ENCODE results near the gene GTF2H3.

GTF2H3 gene

DNA sequence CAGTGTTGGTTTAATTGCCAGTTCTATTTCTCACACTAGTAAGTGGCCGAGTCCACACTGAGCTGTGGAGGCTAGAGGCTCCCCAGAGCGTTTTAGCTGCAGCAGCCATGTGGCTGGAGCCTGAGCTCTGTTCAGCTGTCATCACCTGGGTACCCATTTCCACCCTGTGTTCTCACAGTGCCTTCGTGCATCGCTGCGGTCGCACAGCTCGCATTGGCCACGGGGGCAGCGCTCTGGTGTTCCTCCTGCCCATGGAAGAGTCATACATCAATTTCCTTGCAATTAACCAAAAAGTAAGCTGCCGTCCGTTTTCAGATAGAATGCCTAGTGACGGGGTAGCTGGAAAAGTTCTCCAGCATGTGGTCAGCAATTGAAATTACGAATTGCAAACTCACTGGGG lies 16.0 kb upstream of the GTF2H3 start:
- H3K27ac Mint-ChIP-seq = no peak overlapping the region
- H3K36me3 Mint-ChIP-seq = peaks cover 18% of the 10 kb centered on the region
- H3K4me1 Mint-ChIP-seq = peaks cover 5% of the 10 kb centered on the region
- no peaks in the 10 kb centered on the region for H3K27me3 Mint-ChIP-seq
- no peaks in the 10 kb centered on the region for H3K9me3 Mint-ChIP-seq
- no peak overlapping the region for H3K4me3 Mint-ChIP-seq

- Mint-ChIP-seq H3K27me3 (no peaks in the 10 kb centered on the region), H3K27ac (peak overlapping the region; percentile 1), H3K36me3 (peaks cover 15% of the 10 kb centered on the region), H3K4me1 (peaks cover 5% of the 10 kb centered on the region), H3K9me3 (no peaks in the 10 kb centered on the region), H3K4me3 (no peak overlapping the region)
Measured at GRCh38 chr12:123621101-123621500, 12.5 kb upstream of the GTF2H3 start.

- no peaks in the 10 kb centered on the region for H3K9me3 Mint-ChIP-seq
- peaks cover 18% of the 10 kb centered on the region for H3K36me3 Mint-ChIP-seq
- H3K4me1 Mint-ChIP-seq = peaks cover 5% of the 10 kb centered on the region
- H3K27ac Mint-ChIP-seq = peak overlapping the region; percentile 62
- no peak overlapping the region for H3K4me3 Mint-ChIP-seq
- H3K27me3 Mint-ChIP-seq = no peaks in the 10 kb centered on the region
Measured at GRCh38 chr12:123621619-123622530, 11.8 kb upstream of the GTF2H3 start.

DNA sequence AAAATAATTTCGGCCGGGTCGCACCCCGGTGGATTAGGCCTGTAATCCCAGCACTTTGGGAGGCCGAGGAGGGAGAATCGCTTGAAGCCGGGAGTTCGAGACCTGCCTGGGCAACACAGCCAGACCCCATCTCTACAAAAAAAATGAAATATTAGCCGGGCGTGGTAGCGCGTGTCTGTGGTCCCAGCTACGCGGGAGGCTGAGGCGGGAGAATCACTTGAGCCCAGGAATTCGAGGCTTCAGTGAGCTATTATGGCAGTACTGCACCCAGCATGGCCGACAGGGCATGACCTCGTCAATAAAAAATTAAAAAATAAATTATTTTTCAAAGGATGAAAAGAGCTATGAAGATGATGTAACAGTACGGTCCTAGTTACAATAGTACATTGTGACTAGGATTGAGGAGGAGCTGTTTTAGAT lies 523 bp downstream of the GTF2H3 start:
- H3K27me3 Mint-ChIP-seq = no peaks in the 10 kb centered on the region
- H3K4me1 Mint-ChIP-seq = peaks cover 39% of the 10 kb centered on the region
- no peaks in the 10 kb centered on the region for H3K9me3 Mint-ChIP-seq
- peaks cover 13% of the 10 kb centered on the region for H3K36me3 Mint-ChIP-seq
- peak overlapping the region; percentile 99 for H3K27ac Mint-ChIP-seq
- H3K4me3 Mint-ChIP-seq = peak overlapping the region; percentile 98

GRCh38 chr12:123643911-123644310 lies 10.3 kb downstream of the GTF2H3 start:
- H3K36me3 Mint-ChIP-seq = peaks cover 6% of the 10 kb centered on the region

GRCh38 chr12:123645380-123645779 lies 11.8 kb downstream of the GTF2H3 start:
- no peaks in the 10 kb centered on the region for H3K9me3 Mint-ChIP-seq
- H3K4me1 Mint-ChIP-seq = no peaks in the 10 kb centered on the region
- peaks cover 6% of the 10 kb centered on the region for H3K36me3 Mint-ChIP-seq
- no peaks in the 10 kb centered on the region for H3K27me3 Mint-ChIP-seq
- no peak overlapping the region for H3K4me3 Mint-ChIP-seq
- no peak overlapping the region for H3K27ac Mint-ChIP-seq

More at GRCh38 chr12:123643911-123644310, 10.3 kb downstream of the GTF2H3 start:
- no peaks in the 10 kb centered on the region for H3K9me3 Mint-ChIP-seq
- no peaks in the 10 kb centered on the region for H3K4me1 Mint-ChIP-seq
- no peak overlapping the region for H3K27ac Mint-ChIP-seq
- H3K27me3 Mint-ChIP-seq = no peaks in the 10 kb centered on the region
- H3K4me3 Mint-ChIP-seq = no peak overlapping the region

GRCh38 chr12:123645878-123646277 lies 12.2 kb downstream of the GTF2H3 start:
- peaks cover 4% of the 10 kb centered on the region for H3K36me3 Mint-ChIP-seq
- no peak overlapping the region for H3K4me3 Mint-ChIP-seq
- no peaks in the 10 kb centered on the region for H3K27me3 Mint-ChIP-seq
- H3K4me1 Mint-ChIP-seq = no peaks in the 10 kb centered on the region
- no peaks in the 10 kb centered on the region for H3K9me3 Mint-ChIP-seq
- no peak overlapping the region for H3K27ac Mint-ChIP-seq

DNA sequence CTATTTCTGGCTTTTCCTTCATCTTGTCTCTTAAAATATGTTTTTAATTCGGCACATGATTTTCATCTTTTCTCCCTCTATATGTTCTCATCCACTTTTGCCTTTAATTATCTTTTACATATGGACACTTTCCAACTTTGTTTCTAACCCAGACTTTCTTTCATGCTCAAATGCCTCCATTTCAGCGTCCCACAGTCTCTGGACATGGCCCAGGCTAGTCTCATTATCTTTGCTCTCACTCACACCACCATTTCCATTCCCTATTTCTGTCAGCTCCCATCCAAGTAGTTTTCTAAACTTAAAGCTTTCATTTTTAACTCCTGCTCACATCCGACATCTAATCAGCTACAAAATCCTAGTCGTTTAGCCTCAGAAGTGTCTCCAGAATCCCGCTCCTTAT lies 14.8 kb downstream of the GTF2H3 start:
- H3K27ac Mint-ChIP-seq = no peak overlapping the region
- H3K27me3 Mint-ChIP-seq = no peaks in the 10 kb centered on the region
- peaks cover 8% of the 10 kb centered on the region for H3K36me3 Mint-ChIP-seq
- H3K4me1 Mint-ChIP-seq = no peaks in the 10 kb centered on the region
- H3K4me3 Mint-ChIP-seq = no peak overlapping the region
- no peaks in the 10 kb centered on the region for H3K9me3 Mint-ChIP-seq

GRCh38 chr12:123654129-123654701 lies 20.6 kb downstream of the GTF2H3 start:
- Mint-ChIP-seq H3K27ac (no peak overlapping the region), H3K9me3 (no peaks in the 10 kb centered on the region), H3K27me3 (no peaks in the 10 kb centered on the region), H3K4me1 (no peaks in the 10 kb centered on the region), H3K4me3 (no peak overlapping the region), H3K36me3 (peaks cover 12% of the 10 kb centered on the region)

- H3K27me3 Mint-ChIP-seq = no peaks in the 10 kb centered on the region
- H3K36me3 Mint-ChIP-seq = peaks cover 12% of the 10 kb centered on the region
- H3K4me3 Mint-ChIP-seq = no peak overlapping the region
- no peak overlapping the region for H3K27ac Mint-ChIP-seq
- peaks cover 8% of the 10 kb centered on the region for H3K4me1 Mint-ChIP-seq
- H3K9me3 Mint-ChIP-seq = no peaks in the 10 kb centered on the region
Measured at GRCh38 chr12:123655420-123655819, 21.8 kb downstream of the GTF2H3 start.

DNA sequence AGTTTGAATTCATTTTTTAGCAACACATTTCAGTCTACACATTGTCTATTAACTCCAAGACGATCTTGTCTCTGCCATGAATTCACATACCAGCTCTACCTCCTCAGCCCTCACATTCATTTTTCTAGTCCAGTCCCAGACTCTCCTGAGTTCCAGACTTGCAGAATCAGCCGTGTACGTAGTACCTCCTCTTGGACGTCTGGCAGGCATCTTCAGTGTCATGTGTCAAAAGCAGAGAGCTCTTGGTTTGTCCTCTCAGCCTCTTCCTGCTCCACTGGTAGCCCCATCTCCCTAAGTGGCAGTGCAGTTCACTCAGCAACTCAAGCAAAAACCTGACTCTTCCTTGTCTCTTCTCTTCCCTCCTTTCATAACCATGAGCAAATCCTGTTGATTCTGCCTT lies 22.8 kb downstream of the GTF2H3 start:
- no peak overlapping the region for H3K27ac Mint-ChIP-seq
- no peaks in the 10 kb centered on the region for H3K9me3 Mint-ChIP-seq
- no peaks in the 10 kb centered on the region for H3K27me3 Mint-ChIP-seq
- H3K36me3 Mint-ChIP-seq = peaks cover 12% of the 10 kb centered on the region
- H3K4me3 Mint-ChIP-seq = no peak overlapping the region
- peaks cover 8% of the 10 kb centered on the region for H3K4me1 Mint-ChIP-seq

GRCh38 chr12:123657211-123657610 lies 23.6 kb downstream of the GTF2H3 start:
- H3K27me3 Mint-ChIP-seq = no peaks in the 10 kb centered on the region
- H3K27ac Mint-ChIP-seq = peak overlapping the region; percentile 0
- no peaks in the 10 kb centered on the region for H3K9me3 Mint-ChIP-seq
- H3K36me3 Mint-ChIP-seq = peaks cover 10% of the 10 kb centered on the region
- H3K4me1 Mint-ChIP-seq = peaks cover 8% of the 10 kb centered on the region
- no peak overlapping the region for H3K4me3 Mint-ChIP-seq

DNA sequence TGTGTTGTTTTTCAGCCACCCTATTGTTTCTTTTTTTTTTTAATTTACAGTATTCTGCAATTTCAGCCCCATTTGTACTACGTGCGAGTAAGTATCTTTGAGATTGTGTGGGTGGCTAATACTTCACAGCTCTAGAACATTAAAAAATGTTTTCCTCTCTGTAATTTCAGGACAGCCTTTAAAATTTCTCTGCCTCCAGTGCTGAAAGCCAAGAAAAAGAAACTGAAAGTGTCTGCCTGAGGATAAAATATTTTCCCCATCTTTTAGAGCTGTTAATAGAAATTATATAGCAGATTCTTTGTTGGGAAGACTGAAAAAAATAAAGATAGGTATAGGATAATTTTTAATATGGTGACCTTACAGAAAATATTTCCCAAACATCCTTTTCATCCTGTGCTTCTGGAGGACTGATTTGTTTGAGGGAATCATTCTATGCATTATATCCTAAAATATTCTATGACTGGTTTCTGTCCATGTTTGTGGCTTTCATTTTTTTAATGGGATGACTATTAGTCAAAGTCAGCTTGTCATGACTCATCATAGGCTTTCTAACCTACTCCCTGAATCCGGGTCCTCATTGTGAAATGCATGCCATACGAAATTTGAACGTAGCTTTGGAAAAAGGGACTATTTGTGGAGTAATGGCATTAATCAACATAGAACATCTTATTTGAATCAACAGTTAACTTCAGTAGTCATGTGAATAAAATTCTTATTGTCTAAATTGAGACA lies 26.5 kb downstream of the GTF2H3 start:
- no peak overlapping the region for H3K27ac Mint-ChIP-seq
- no peak overlapping the region for H3K4me3 Mint-ChIP-seq
- peaks cover 12% of the 10 kb centered on the region for H3K36me3 Mint-ChIP-seq
- peaks cover 8% of the 10 kb centered on the region for H3K4me1 Mint-ChIP-seq
- H3K9me3 Mint-ChIP-seq = no peaks in the 10 kb centered on the region
- H3K27me3 Mint-ChIP-seq = no peaks in the 10 kb centered on the region

- H3K4me3 Mint-ChIP-seq = no peak overlapping the region
- no peak overlapping the region for H3K27ac Mint-ChIP-seq
- no peaks in the 10 kb centered on the region for H3K27me3 Mint-ChIP-seq
- H3K36me3 Mint-ChIP-seq = peaks cover 9% of the 10 kb centered on the region
- no peaks in the 10 kb centered on the region for H3K9me3 Mint-ChIP-seq
- H3K4me1 Mint-ChIP-seq = peaks cover 15% of the 10 kb centered on the region
Measured at GRCh38 chr12:123667771-123668170, 34.1 kb downstream of the GTF2H3 start.

- no peaks in the 10 kb centered on the region for H3K9me3 Mint-ChIP-seq
- peaks cover 20% of the 10 kb centered on the region for H3K4me1 Mint-ChIP-seq
- H3K27ac Mint-ChIP-seq = peak within 1 kb of the TSS; percentile 41
- H3K4me3 Mint-ChIP-seq = peak within 1 kb of the TSS; percentile 85
- H3K27me3 Mint-ChIP-seq = no peaks in the 10 kb centered on the region
- peaks cover 2% of the 10 kb centered on the region for H3K36me3 Mint-ChIP-seq
Measured at GRCh38 chr12:123670882-123671728, 37.5 kb downstream of the GTF2H3 start, which contains the start of gene TCTN2. Gene TCTN2, plus strand, starts transcription at chr12:123671113. Its CDS starts 128 bp downstream, at chr12:123671241.
